ENCODE results near the gene PATL2.
"Not testable (repeated sequence)": the region's sequence is repeated elsewhere in the genome, so short reads cannot be mapped to it uniquely, and the experiment has no call there.

The PATL2 gene

GRCh38 chr15:44692659-44693058 lies 18.5 kb downstream of the PATL2 start:
- no peak overlapping the region for H3K4me3 ChIP-seq
- H3K4me2 ChIP-seq, result no peak overlapping the region
- no peak overlapping the region for H3K9ac ChIP-seq
- H3K4me1 ChIP-seq, result peaks cover 5% of the 10 kb centered on the region
- H3K36me3 ChIP-seq, result no peaks in the 10 kb centered on the region
- peaks cover 8% of the 10 kb centered on the region; the same call in 1 of the 2 replicates for H3K9me3 ChIP-seq
- H3K27me3 ChIP-seq, result no peaks in the 10 kb centered on the region
- TF ChIP-seq Cebpa-rat (IDR thresholded peaks at IDR 0.05), result no peak
- H3K27ac ChIP-seq, result no peak overlapping the region
- H4K20me1 ChIP-seq, result no peaks in the 10 kb centered on the region

- not testable (repeated sequence) for H3K4me1 ChIP-seq, H3K4me3 ChIP-seq, H3K27ac ChIP-seq, H3K27me3 ChIP-seq, H3K36me3 ChIP-seq, H3K9me3 ChIP-seq, H4K20me1 ChIP-seq, H3K9ac ChIP-seq
- 0 out of 2 replicates have a peak overlapping the region, but pooled peaks have one; percentile 19 for H3K4me2 ChIP-seq
These were observed 20.9 kb downstream of the PATL2 start for GRCh38 chr15:44690245-44690644.

DNA sequence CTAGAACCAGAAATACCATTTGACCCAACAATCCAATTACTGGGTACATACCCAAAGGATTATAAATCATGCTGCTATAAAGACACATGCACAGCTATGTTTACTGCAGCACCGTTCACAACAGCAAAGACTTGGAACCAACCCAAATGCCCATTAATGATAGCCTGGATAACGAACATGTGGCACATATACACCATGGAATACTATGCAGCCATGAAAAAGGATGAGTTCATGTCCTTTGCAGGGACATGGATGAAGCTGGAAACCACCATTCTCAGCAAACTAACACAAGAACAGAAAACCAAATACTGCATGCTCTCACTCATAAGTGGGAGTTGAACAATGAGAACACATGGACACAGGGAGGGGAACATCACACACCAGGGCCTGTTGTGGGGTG lies 21.8 kb downstream of the PATL2 start:
- H3K27ac ChIP-seq, H3K4me1 ChIP-seq, H4K20me1 ChIP-seq, H3K9ac ChIP-seq, H3K9me3 ChIP-seq, H3K27me3 ChIP-seq, H3K4me2 ChIP-seq, H3K4me3 ChIP-seq, H3K36me3 ChIP-seq: not testable (repeated sequence)

- H3K27me3 ChIP-seq, H3K4me3 ChIP-seq, H4K20me1 ChIP-seq, H3K9ac ChIP-seq, H3K9me3 ChIP-seq, H3K36me3 ChIP-seq: not testable (repeated sequence)
- H3K4me1 ChIP-seq, result peaks cover 12% of the 10 kb centered on the region; the same call in 1 of the 2 replicates
- peak overlapping the region; percentile 53; the same call in 1 of the 2 replicates for H3K27ac ChIP-seq
- peak overlapping the region; percentile 33 for H3K4me2 ChIP-seq
These were observed 28.1 kb downstream of the PATL2 start for GRCh38 chr15:44682809-44683682.

DNA sequence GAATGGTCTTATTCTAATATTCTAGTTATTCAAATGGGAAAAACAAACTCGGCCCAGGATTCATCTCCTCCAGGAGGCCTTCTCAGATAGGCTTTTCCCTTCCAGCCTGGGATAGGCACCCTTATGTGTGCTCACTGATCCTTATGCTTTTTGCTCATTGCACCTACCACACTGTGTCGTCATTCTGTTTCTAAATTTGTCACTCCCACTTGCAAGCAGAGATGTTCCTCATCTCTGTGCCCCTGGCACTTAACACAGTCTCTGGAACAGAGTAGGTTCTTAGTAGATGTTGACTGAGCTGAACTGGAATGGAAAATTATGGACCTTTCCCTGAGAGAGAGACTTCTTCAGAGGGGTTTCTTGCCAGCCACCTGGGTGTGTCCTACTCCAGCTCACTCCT lies 28.9 kb downstream of the PATL2 start:
- Histone ChIP-seq H3K4me3 (no peak overlapping the region), H3K27ac (no peak overlapping the region), H3K4me1 (peaks cover 20% of the 10 kb centered on the region), H3K36me3 (no peaks in the 10 kb centered on the region), H3K4me2 (no peak overlapping the region), H3K9me3 (no peaks in the 10 kb centered on the region), H3K9ac (no peak overlapping the region), H4K20me1 (no peaks in the 10 kb centered on the region), H3K27me3 (no peaks in the 10 kb centered on the region)
- TF ChIP-seq Cebpa-rat (IDR thresholded peaks at IDR 0.05), result no peak

GRCh38 chr15:44676676-44677075 lies 34.4 kb downstream of the PATL2 start:
- H3K9ac ChIP-seq, result no peak overlapping the region
- peaks cover 14% of the 10 kb centered on the region for H3K4me1 ChIP-seq
- no peaks in the 10 kb centered on the region for H4K20me1 ChIP-seq
- H3K4me3 ChIP-seq, result no peak overlapping the region
- H3K9me3 ChIP-seq, result no peaks in the 10 kb centered on the region
- H3K27ac ChIP-seq, result no peak overlapping the region
- no peak overlapping the region for H3K4me2 ChIP-seq
- TF ChIP-seq Cebpa-rat (IDR thresholded peaks at IDR 0.05), result no peak
- no peaks in the 10 kb centered on the region for H3K27me3 ChIP-seq
- H3K36me3 ChIP-seq, result no peaks in the 10 kb centered on the region

- H4K20me1 ChIP-seq, result no peaks in the 10 kb centered on the region
- H3K9ac ChIP-seq, result no peak overlapping the region
- no peak overlapping the region for H3K27ac ChIP-seq
- H3K27me3 ChIP-seq, result no peaks in the 10 kb centered on the region
- H3K4me2 ChIP-seq, result no peak overlapping the region
- peaks cover 14% of the 10 kb centered on the region for H3K4me1 ChIP-seq
- H3K9me3 ChIP-seq, result no peaks in the 10 kb centered on the region
- no peak for TF ChIP-seq Cebpa-rat (IDR thresholded peaks at IDR 0.05)
- no peaks in the 10 kb centered on the region for H3K36me3 ChIP-seq
- H3K4me3 ChIP-seq, result no peak overlapping the region
These were observed 35.2 kb downstream of the PATL2 start for GRCh38 chr15:44675911-44676310.

DNA sequence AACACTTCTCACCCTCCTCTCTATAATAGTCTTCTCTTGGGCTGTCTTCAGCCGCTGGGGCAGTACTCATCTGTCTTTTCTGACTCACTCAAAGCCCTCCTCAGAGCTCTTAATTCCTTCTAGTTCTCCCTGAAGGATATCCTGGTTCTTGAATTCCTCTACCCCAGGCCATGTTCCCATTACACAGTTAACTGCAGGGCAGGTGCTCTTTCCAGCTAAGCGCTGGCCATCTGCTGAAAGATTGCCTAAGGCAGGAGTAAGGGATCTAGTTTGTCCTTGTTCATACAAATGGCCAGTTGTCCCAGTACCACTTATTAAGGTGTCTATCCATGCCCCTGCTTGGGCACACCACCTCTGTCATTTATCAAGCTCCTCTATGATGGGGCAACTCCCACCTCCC lies 37.5 kb downstream of the PATL2 start:
- H4K20me1 ChIP-seq, result no peaks in the 10 kb centered on the region
- peaks cover 25% of the 10 kb centered on the region for H3K4me1 ChIP-seq
- H3K4me3 ChIP-seq, result no peak overlapping the region
- H3K27me3 ChIP-seq, result no peaks in the 10 kb centered on the region
- no peaks in the 10 kb centered on the region for H3K9me3 ChIP-seq
- no peaks in the 10 kb centered on the region for H3K36me3 ChIP-seq
- H3K9ac ChIP-seq, result no peak overlapping the region
- no peak for TF ChIP-seq Cebpa-rat (IDR thresholded peaks at IDR 0.05)
- no peak overlapping the region for H3K4me2 ChIP-seq
- no peak overlapping the region for H3K27ac ChIP-seq

DNA sequence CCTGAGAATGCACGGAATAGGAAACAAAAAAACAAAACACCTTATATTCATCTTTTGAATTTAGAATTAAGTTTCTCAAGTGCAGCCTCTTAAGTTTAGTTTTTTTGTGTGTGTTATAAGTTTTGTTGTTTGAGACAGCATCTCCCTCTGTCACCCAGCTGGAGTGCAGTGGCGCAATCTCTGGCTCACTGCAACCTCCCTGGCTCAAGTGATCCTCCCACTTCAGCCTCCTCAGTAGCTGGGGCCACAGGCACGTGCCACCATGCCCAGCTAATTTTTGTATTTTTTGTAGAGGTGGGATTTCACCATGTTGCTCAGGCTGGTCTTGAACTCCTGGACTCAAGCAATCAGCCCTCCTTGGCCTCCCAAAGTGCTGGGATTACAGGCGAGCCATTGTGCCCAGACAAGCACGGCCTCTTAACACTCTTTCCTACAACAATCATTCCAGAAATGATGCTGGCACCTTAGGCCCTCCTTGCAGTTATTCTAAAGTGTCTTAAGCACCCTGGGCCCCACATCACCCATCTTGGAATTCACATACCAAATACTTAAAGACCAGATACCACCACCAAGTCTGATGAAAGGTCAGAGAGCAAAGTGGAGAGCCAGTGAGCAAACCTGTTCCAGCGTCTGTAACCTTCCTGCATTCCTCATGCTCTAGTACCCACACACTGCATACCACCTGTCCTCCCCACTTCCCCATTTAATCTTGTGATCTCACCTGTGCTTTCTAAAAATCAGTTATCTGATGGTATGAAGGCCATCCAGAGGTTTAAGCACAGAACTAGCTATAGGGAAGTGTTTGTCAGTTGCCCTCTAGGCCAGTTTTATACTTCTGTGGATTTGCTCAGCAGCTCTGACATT lies 40.8 kb downstream of the PATL2 start:
- TF ChIP-seq Cebpa-rat (IDR thresholded peaks at IDR 0.05), result no peak
- H3K4me3 ChIP-seq, result no peak overlapping the region
- no peak overlapping the region for H3K4me2 ChIP-seq
- no peaks in the 10 kb centered on the region for H3K27me3 ChIP-seq
- no peak overlapping the region for H3K27ac ChIP-seq
- H3K4me1 ChIP-seq, result peaks cover 15% of the 10 kb centered on the region
- H3K9me3 ChIP-seq, result no peaks in the 10 kb centered on the region
- no peaks in the 10 kb centered on the region for H4K20me1 ChIP-seq
- no peaks in the 10 kb centered on the region for H3K36me3 ChIP-seq
- H3K9ac ChIP-seq, result no peak overlapping the region

GRCh38 chr15:44668921-44669320 lies 42.2 kb downstream of the PATL2 start:
- H3K27ac ChIP-seq, result peak overlapping the region; percentile 47
- 0 out of 2 replicates have a peak overlapping the region, but pooled peaks have one; percentile 39 for H3K9ac ChIP-seq
- peaks cover 22% of the 10 kb centered on the region for H3K4me1 ChIP-seq
- peak overlapping the region; percentile 40 for H3K4me2 ChIP-seq
- no peaks in the 10 kb centered on the region for H3K27me3 ChIP-seq
- H4K20me1 ChIP-seq, result no peaks in the 10 kb centered on the region
- no peaks in the 10 kb centered on the region for H3K36me3 ChIP-seq
- no peak overlapping the region for H3K4me3 ChIP-seq
- H3K9me3 ChIP-seq, result no peaks in the 10 kb centered on the region
- TF ChIP-seq Cebpa-rat (IDR thresholded peaks at IDR 0.05), result no peak
